Osteoblast (primary cell): ENCODE results near the gene PRR16. TPM values are rescaled to one million over a fixed set of nuclear protein-coding genes. Genes with fewer than 3 reads are reported as not detected.
"Not testable (repeated sequence)": the region's sequence is repeated elsewhere in the genome, so short reads cannot be mapped to it uniquely, and the experiment has no call there.

ENCODE experiments used
- DNase-seq: peaks from one replicate; pipeline ENCODE4 v3.0.0; 2011; ENCODE audit warnings: low spot score, mixed read lengths; ENCODE audit not compliant: insufficient read length; ENCODE audit errors: missing footprints
- H2AFZ ChIP-seq: 2 replicates; pipeline ENCODE4 v1.6.0; 2011; ENCODE audit warnings: mild to moderate bottlenecking, low read length
- H3K27ac ChIP-seq: 2 replicates; pipeline ENCODE4 v1.5.1; 2011; ENCODE audit warnings: mild to moderate bottlenecking, low read depth, low read length, moderate library complexity
- H3K27me3 ChIP-seq: 2 replicates; pipeline ENCODE4 v1.6.0; 2012; ENCODE audit warnings: mild to moderate bottlenecking, control low read depth, inconsistent platforms, low read length, moderate library complexity; ENCODE audit not compliant: insufficient read depth
- H3K36me3 ChIP-seq: 2 replicates; pipeline ENCODE4 v1.5.1; 2011; ENCODE audit warnings: mild to moderate bottlenecking, low read length, control low read depth, moderate library complexity; ENCODE audit not compliant: insufficient read depth
- H3K4me1 ChIP-seq: 2 replicates; pipeline ENCODE4 v1.5.1; 2011; ENCODE audit warnings: mild to moderate bottlenecking, low read length, control low read depth, moderate library complexity; ENCODE audit not compliant: insufficient read depth
- H3K4me2 ChIP-seq: 2 replicates; pipeline ENCODE4 v1.6.0; 2011; ENCODE audit warnings: mild to moderate bottlenecking, low read length; ENCODE audit not compliant: insufficient read depth
- H3K4me3 ChIP-seq: fragments of 200-600 bp; sonication (generic); 3 replicates; pipeline ENCODE4 v1.5.1; 2012; ENCODE audit warnings: mild to moderate bottlenecking, low read length, inconsistent platforms; ENCODE audit not compliant: insufficient read depth
- H3K79me2 ChIP-seq: 2 replicates; pipeline ENCODE4 v1.6.0; 2012; ENCODE audit warnings: mild to moderate bottlenecking, low read length, control low read depth, inconsistent platforms; ENCODE audit not compliant: insufficient read depth
- H3K9me3 ChIP-seq: 2 replicates; pipeline ENCODE4 v1.5.1; 2011; ENCODE audit warnings: low read depth, low read length, control low read depth
- H4K20me1 ChIP-seq: 2 replicates; pipeline ENCODE4 v1.6.0; 2012; ENCODE audit warnings: mild to moderate bottlenecking, low read length, control low read depth; ENCODE audit not compliant: insufficient read depth
- total RNA-seq: library from RNA; depleted of rRNA; stranded (reverse); fragments of >200 nt; gene quantifications from 2 replicates; pipeline ENCODE4 v1.2.3, GENCODE V29; 2012
- TF ChIP-seq, protein P1 (sequence below): IDR thresholded peaks from 2 replicates; pipeline ENCODE4 v1.5.1; 2011; ENCODE audit warnings: mild to moderate bottlenecking, low read depth, low read length, moderate library complexity; ENCODE audit errors: extremely low read depth

The PRR16 gene
- 30.4 and 36.2 TPM in 2 replicates for total RNA-seq

DNA sequence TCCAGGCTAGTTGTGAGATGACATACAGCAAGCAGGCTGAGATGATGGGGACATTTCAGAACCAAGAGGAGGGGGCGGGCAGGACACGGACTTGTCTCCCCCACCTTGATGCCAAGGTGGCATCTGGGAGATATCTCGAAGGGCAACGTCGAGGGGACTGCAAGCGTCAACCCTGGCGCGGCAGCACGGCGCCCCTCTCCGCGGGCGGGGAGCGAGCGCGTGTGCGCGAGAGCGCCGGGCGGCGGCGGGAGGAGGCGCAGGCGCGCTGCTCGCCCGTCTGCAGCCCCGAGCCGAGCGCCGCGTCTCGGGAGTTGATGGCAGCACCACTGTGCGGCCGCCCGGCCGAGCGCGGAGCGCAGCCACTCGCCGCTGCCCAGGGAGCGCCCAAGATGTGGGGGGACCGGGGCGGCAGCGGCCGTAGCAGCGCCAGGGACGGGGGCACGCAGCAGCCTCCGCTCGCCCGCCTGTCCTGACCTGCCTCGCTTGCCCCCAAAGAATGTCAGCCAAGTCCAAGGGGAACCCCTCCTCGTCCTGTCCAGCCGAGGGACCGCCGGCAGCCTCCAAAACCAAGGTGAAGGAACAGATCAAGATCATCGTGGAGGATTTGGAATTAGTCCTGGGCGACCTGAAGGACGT, at the start of gene PRR16:
TSS of gene PRR16 (plus strand) at position 310 of the 636 bp plus-strand sequence.
- peak within 1 kb of the TSS; percentile 91 for H3K4me3 ChIP-seq
- H3K4me1 ChIP-seq, result peaks cover 21% of the 10 kb centered on the region
- no peaks in the 10 kb centered on the region for H4K20me1 ChIP-seq
- H3K27ac ChIP-seq, result peak within 1 kb of the TSS; percentile 68
- H3K79me2 ChIP-seq, result peaks cover 57% of the 10 kb centered on the region
- H3K4me2 ChIP-seq, result peak within 1 kb of the TSS; percentile 78
- H3K27me3 ChIP-seq, result no peaks in the 10 kb centered on the region
- H2AFZ ChIP-seq, result peak within 1 kb of the TSS; percentile 93
- H3K36me3 ChIP-seq, result no peaks in the 10 kb centered on the region
- no peaks in the 10 kb centered on the region for H3K9me3 ChIP-seq
- TF ChIP-seq, protein P1, sequence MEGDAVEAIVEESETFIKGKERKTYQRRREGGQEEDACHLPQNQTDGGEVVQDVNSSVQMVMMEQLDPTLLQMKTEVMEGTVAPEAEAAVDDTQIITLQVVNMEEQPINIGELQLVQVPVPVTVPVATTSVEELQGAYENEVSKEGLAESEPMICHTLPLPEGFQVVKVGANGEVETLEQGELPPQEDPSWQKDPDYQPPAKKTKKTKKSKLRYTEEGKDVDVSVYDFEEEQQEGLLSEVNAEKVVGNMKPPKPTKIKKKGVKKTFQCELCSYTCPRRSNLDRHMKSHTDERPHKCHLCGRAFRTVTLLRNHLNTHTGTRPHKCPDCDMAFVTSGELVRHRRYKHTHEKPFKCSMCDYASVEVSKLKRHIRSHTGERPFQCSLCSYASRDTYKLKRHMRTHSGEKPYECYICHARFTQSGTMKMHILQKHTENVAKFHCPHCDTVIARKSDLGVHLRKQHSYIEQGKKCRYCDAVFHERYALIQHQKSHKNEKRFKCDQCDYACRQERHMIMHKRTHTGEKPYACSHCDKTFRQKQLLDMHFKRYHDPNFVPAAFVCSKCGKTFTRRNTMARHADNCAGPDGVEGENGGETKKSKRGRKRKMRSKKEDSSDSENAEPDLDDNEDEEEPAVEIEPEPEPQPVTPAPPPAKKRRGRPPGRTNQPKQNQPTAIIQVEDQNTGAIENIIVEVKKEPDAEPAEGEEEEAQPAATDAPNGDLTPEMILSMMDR, result no peak
- peak; percentile 92 for DNase-seq

GRCh38 chr5:120415985-120416384, 48.1 kb upstream of the PRR16 start:
- H3K27ac ChIP-seq, result no peak overlapping the region
- DNase-seq, result no peak
- no peak overlapping the region for H3K4me2 ChIP-seq
- no peaks in the 10 kb centered on the region for H3K9me3 ChIP-seq
- H3K27me3 ChIP-seq, result no peaks in the 10 kb centered on the region
- no peaks in the 10 kb centered on the region for H3K79me2 ChIP-seq
- TF ChIP-seq, protein P1, result no peak
- H3K36me3 ChIP-seq, result no peaks in the 10 kb centered on the region
- no peak overlapping the region for H2AFZ ChIP-seq
- H3K4me3 ChIP-seq, result no peak overlapping the region
- no peaks in the 10 kb centered on the region for H4K20me1 ChIP-seq
- no peaks in the 10 kb centered on the region for H3K4me1 ChIP-seq

DNA sequence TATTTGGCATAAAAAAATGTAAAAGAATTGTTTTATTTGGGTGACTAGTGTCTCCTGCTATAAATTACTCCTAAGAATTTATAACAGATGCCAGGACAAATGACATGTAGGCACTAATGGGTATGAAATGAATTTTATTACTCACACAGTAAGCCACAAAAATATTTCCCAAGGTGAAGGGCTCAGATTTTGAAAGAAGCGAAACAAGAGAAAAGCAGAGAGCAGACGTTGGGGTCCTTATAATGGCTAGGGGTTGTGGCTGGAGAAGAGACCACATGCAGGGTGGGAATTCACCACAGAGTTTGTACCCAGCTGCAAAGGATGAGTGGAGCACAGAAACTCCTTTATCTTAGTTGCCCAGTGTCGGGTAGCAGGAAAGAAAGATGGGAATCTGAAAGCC, 45.0 kb upstream of the PRR16 start:
- Histone ChIP-seq H3K4me1 (no peaks in the 10 kb centered on the region), H4K20me1 (no peaks in the 10 kb centered on the region), H3K9me3 (no peaks in the 10 kb centered on the region), H3K79me2 (no peaks in the 10 kb centered on the region), H3K27me3 (no peaks in the 10 kb centered on the region), H3K27ac (no peak overlapping the region), H2AFZ (peak overlapping the region; percentile 66), H3K36me3 (no peaks in the 10 kb centered on the region), H3K4me2 (peak overlapping the region; percentile 35), H3K4me3 (no peak overlapping the region)
- no peak for DNase-seq
- TF ChIP-seq, protein P1, result no peak

DNA sequence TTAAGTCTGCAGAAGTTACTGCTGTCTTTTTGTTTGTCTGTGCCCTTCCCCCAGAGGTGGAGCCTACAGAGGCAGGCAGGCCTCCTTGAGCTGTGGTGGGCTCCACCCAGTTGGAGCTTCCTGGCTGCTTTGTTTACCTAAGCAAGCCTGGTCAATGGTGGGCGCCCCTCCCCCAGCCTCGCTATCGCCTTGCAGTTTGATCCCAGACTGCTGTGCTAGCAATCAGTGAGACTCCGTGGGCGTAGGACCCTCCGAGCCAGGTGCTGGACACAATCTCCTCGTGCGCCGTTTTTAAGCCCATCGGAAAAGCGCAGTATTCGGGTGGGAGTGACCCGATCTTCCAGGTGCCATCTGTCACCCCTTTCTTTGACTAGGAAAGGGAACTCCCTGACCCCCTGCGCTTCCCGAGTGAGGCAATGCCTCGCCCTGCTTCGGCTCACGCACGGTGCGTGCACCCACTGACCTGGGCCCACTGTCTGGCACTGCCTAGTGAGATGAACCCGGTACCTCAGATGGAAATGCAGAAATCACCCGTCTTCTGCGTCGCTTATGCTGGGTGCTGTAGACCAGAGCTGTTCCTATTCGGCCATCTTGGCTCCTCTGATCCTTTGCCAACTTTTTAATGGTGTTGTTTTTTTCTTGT, 37.3 kb upstream of the PRR16 start:
- H3K79me2 ChIP-seq, H3K27me3 ChIP-seq, H4K20me1 ChIP-seq, H3K27ac ChIP-seq, H3K4me2 ChIP-seq, H2AFZ ChIP-seq, H3K4me3 ChIP-seq, DNase-seq, H3K9me3 ChIP-seq, H3K4me1 ChIP-seq, H3K36me3 ChIP-seq: not testable (repeated sequence)
